H1 (cell line): ENCODE measurements around the gene CD81. TPM values are rescaled to one million over a fixed set of nuclear protein-coding genes. Genes with fewer than 3 reads are reported as not detected.

Experiments used
- ATF2 ChIP-seq: IDR thresholded peaks from 2 replicates; pipeline ENCODE4 v1.6.1; 2012; ENCODE audit warnings: low read length, inconsistent platforms
- BCL11A ChIP-seq, 2 experiments: IDR thresholded peaks; one replicate each; pipeline ENCODE4 v1.6.1; 2011; ENCODE audit warnings: low read depth in 2 of 2, low read length in 2 of 2, mild to moderate bottlenecking in 2 of 2
- HDAC2 ChIP-seq, 2 experiments: fragments of 300-600 bp in 1 of 2; sonication (generic) in 1 of 2; IDR thresholded peaks; 2 replicates each; pipeline ENCODE4 v1.6.1; 2011 to 2012; ENCODE audit warnings: low read depth in 2 of 2, low read length in 2 of 2, mild to moderate bottlenecking in 2 of 2, moderate library complexity in 2 of 2, borderline replicate concordance in 1 of 2, inconsistent platforms in 1 of 2
- PHF8 ChIP-seq: fragments of 200-600 bp; sonication (generic); conservative IDR thresholded peaks from 2 replicates; pipeline ENCODE4 v1.7.1; 2012; ENCODE audit warnings: low read depth, mild to moderate bottlenecking, inconsistent platforms, low read length, moderate library complexity
- SRF ChIP-seq: IDR thresholded peaks from 2 replicates; pipeline ENCODE4 v1.6.1; 2011; ENCODE audit warnings: mild to moderate bottlenecking, low read depth, low read length, moderate library complexity
- TCF12 ChIP-seq: IDR thresholded peaks from 2 replicates; pipeline ENCODE4 v1.6.1; 2011; ENCODE audit warnings: low read depth, mild to moderate bottlenecking, low read length
- TEAD4 ChIP-seq: IDR thresholded peaks from 2 replicates; pipeline ENCODE4 v1.6.1; 2012; ENCODE audit warnings: low read depth, low read length, inconsistent platforms, mixed read lengths
- polyA plus RNA-seq, 7 experiments: library from polyadenylated mRNA; depleted of rRNA in 3 of 7; stranded (reverse) in 5 of 7; unstranded in 2 of 7; fragments of >200 nt in 5 of 7; fragments of 200-250 nt in 2 of 7; gene quantifications; 1 replicate in 5 of 7; 2 replicates in 1 of 7; 4 replicates in 1 of 7; pipeline versions ENCODE4 v1.2.1 to v1.2.3, GENCODE V29; 2011 to 2013; ENCODE audit warnings: missing spikeins in 2 of 7, mixed read lengths in 2 of 7
- total RNA-seq: library from RNA; stranded (reverse); fragmentation: NEBNext Ultra II Directional; extraction: Animal tissue kit (Norgen Biotek cat#: 25700); gene quantifications from 2 replicates; pipeline ENCODE4 v1.2.1, GENCODE V29; 2021

Gene CD81
- total and polyA plus RNA-seq, 2 of the 8 experiments (the other 6 are each of a cell fraction or from before 2014, with no cell fraction given), result 238 to 309 TPM

- TF ChIP-seq ATF2 (no peak), SRF (no peak), TEAD4 (no peak), TCF12 (no peak), BCL11A (IDR thresholded peaks at IDR 0.05; ENCODE audit: low read depth in 2 of 2, low read length in 2 of 2) (no peak), PHF8 (no peak), HDAC2 (IDR thresholded peaks at IDR 0.05; ENCODE audit: borderline replicate concordance in 1 of 2, low read depth in 2 of 2, low read length in 2 of 2) (no peak)
- TF ChIP-seq, all 59 proteins: peak for 0
Observed at GRCh38 chr11:2417856-2418692, 41.0 kb downstream of the CD81 start (continued).
